Coronary artery (tissue), 2 donors: ENCODE results near the gene NTRK3.

Source experiments
- DNase-seq: peaks from one replicate; pipeline ENCODE4 v3.0.0-alpha.2; 2017; ENCODE audit warnings: low spot score
- H3K27ac ChIP-seq, 2 donors: fragments of 200-600 bp; sonication (generic); one replicate each; pipeline ENCODE4 v1.5.1; 2016 to 2019
- H3K4me3 ChIP-seq: fragments of 200-600 bp; sonication (generic); 2 replicates; pipeline ENCODE4 v1.5.1; 2016; ENCODE audit warnings: mild to moderate bottlenecking, moderate library complexity
- CTCF ChIP-seq: fragments of 200-600 bp; sonication (generic); IDR thresholded peaks from one replicate; pipeline ENCODE4 v1.5.1; 2019; ENCODE audit warnings: antibody characterized with exemption

The NTRK3 gene

GRCh38 chr15:88242586-88243555 is 13.7 kb downstream of the NTRK3 start:
- H3K4me3 ChIP-seq: no peak overlapping the region
- no peak for DNase-seq
- no peak for TF ChIP-seq CTCF
- no peak overlapping the region for H3K27ac ChIP-seq

GRCh38 chr15:88241461-88241860 is 15.1 kb downstream of the NTRK3 start:
- no peak for DNase-seq
- Histone ChIP-seq H3K27ac (no peak overlapping the region), H3K4me3 (no peak overlapping the region)
- no peak for TF ChIP-seq CTCF

- DNase-seq: no peak
- H3K27ac ChIP-seq: peak overlapping the region in 1 of 2 donors; percentile 9
- no peak for TF ChIP-seq CTCF
- no peak overlapping the region for H3K4me3 ChIP-seq
Observed at GRCh38 chr15:88241060-88241459, 15.5 kb downstream of the NTRK3 start.

GRCh38 chr15:88239594-88239993 is 16.9 kb downstream of the NTRK3 start:
- no peak for DNase-seq
- peak overlapping the region; percentile 68 to 90 for H3K27ac ChIP-seq
- no peak overlapping the region for H3K4me3 ChIP-seq
- TF ChIP-seq CTCF: no peak

GRCh38 chr15:88238618-88239430 is 17.7 kb downstream of the NTRK3 start:
- DNase-seq: no peak
- TF ChIP-seq CTCF: no peak
- Histone ChIP-seq H3K4me3 (peak overlapping the region; percentile 26), H3K27ac (peak overlapping the region; percentile 68 to 90)

- Histone ChIP-seq H3K4me3 (no peak overlapping the region), H3K27ac (no peak overlapping the region)
- no peak for TF ChIP-seq CTCF
- DNase-seq: no peak
Observed at GRCh38 chr15:88234711-88235110, 21.8 kb downstream of the NTRK3 start.
